ENCODE results near the gene ADAMTS20. TPM values are rescaled to one million over a fixed set of nuclear protein-coding genes. Genes with fewer than 3 reads are reported as not detected.

ADAMTS20 gene
- total RNA-seq, 1 experiment from 2014 or later = 0.17 TPM

GRCh38 chr12:43349863-43350262 lies 202.1 kb downstream of the ADAMTS20 start:
- POLR2A ChIA-PET (ENCODE audit: low non-redundant PET) = no interaction called here
- no TSS peak for BruUV-seq (replicated peaks)

DNA sequence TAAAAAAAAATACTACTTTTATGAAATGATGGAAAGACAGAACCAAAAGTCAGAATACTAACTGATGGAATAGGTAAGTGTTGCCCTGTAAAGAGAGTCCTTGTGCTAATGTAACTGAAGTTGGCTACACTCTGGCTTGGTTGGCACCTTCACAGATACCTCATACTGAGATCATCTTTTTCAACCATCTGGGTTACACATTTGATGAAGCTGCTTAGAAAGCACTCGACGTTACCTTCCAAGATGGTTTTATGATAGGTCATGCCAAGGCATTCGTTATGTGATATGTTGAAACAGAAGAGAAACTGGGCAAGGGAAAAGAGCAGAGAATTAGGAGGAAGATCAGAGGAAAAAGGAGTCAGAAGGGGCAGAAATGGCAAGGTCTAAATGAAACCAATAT lies 203.8 kb downstream of the ADAMTS20 start:
- no peak overlapping the region for H3K4me3 ChIP-seq (ENCODE audit: low read depth, low read length, poor library complexity, severe bottlenecking)
- H3K27me3 ChIP-seq (replicated peaks; ENCODE audit: insufficient read depth, low read depth, low read length, poor library complexity) = no peaks in the 10 kb centered on the region
- DNase-seq (ENCODE audit: low spot score) = no peak
- POLR2A ChIA-PET (ENCODE audit: low non-redundant PET) = no interaction called here
- CTCF ChIA-PET = no interaction called here
- no TSS peak for BruUV-seq (replicated peaks)
- no peaks in the 10 kb centered on the region for H3K4me1 ChIP-seq (ENCODE audit: insufficient read depth, low read length, poor library complexity, severe bottlenecking)
- intact Hi-C loops (cut with micrococcal nuclease; ENCODE audit: unreplicated experiment) = no loop called here
- no peaks in the 10 kb centered on the region for H3K36me3 ChIP-seq (ENCODE audit: insufficient read depth, low read length, poor library complexity, severe bottlenecking)
- TF ChIP-seq CTCF (conservative IDR thresholded peaks at IDR 0.05; ENCODE audit: low read depth, low read length) (no peak), EZH2 (IDR thresholded peaks at IDR 0.05; ENCODE audit: borderline replicate concordance, low read depth, low read length, poor library complexity, severe bottlenecking) (no peak)
- no peaks in the 10 kb centered on the region for H3K9me3 ChIP-seq (ENCODE audit: low read depth, low read length, poor library complexity, severe bottlenecking)
- no peak overlapping the region for H3K27ac ChIP-seq (ENCODE audit: low read depth, low read length, poor library complexity, severe bottlenecking)

More at GRCh38 chr12:43349863-43350262, 202.1 kb downstream of the ADAMTS20 start:
- CTCF ChIA-PET = no interaction called here
- TF ChIP-seq CTCF (conservative IDR thresholded peaks at IDR 0.05; ENCODE audit: low read depth, low read length) (peak; percentile 48), EZH2 (IDR thresholded peaks at IDR 0.05; ENCODE audit: borderline replicate concordance, low read depth, low read length, poor library complexity, severe bottlenecking) (no peak)
- no peaks in the 10 kb centered on the region for H3K36me3 ChIP-seq (ENCODE audit: insufficient read depth, low read length, poor library complexity, severe bottlenecking)
- intact Hi-C loops (cut with micrococcal nuclease; ENCODE audit: unreplicated experiment) = loop anchor here (10.0 kb wide), 1 partner anchor 385 kb away; no protein-coding TSS in a partner anchor
- no peaks in the 10 kb centered on the region for H3K9me3 ChIP-seq (ENCODE audit: low read depth, low read length, poor library complexity, severe bottlenecking)
- peak; percentile 12 for DNase-seq (ENCODE audit: low spot score)
- no peaks in the 10 kb centered on the region for H3K27me3 ChIP-seq (replicated peaks; ENCODE audit: insufficient read depth, low read depth, low read length, poor library complexity)
- no peak overlapping the region for H3K4me3 ChIP-seq (ENCODE audit: low read depth, low read length, poor library complexity, severe bottlenecking)
- no peaks in the 10 kb centered on the region for H3K4me1 ChIP-seq (ENCODE audit: insufficient read depth, low read length, poor library complexity, severe bottlenecking)
- no peak overlapping the region for H3K27ac ChIP-seq (ENCODE audit: low read depth, low read length, poor library complexity, severe bottlenecking)

DNA sequence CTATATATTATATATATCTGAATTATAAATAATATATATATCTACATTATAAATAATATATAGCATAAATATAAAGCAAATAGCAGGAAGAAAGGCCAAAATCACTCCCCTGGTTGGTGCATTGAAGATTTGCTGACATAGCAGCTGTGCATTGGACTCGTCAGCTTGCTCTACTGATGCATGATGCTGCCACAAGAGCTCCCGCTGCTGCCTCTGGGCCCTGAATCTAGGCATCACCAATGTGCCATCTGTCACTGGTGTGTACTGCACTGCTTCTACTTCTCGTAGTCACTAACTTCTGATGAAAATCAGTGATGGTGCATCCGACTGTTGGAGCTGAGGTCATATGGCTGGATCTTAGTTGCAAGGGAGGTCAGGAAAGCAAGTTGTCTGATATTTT lies 205.0 kb downstream of the ADAMTS20 start:
- no peaks in the 10 kb centered on the region for H3K4me1 ChIP-seq (ENCODE audit: insufficient read depth, low read length, poor library complexity, severe bottlenecking)
- no peaks in the 10 kb centered on the region for H3K36me3 ChIP-seq (ENCODE audit: insufficient read depth, low read length, poor library complexity, severe bottlenecking)
- H3K27ac ChIP-seq (ENCODE audit: low read depth, low read length, poor library complexity, severe bottlenecking) = no peak overlapping the region
- H3K27me3 ChIP-seq (replicated peaks; ENCODE audit: insufficient read depth, low read depth, low read length, poor library complexity) = no peaks in the 10 kb centered on the region
- POLR2A ChIA-PET (ENCODE audit: low non-redundant PET) = no interaction called here
- CTCF ChIA-PET = no interaction called here
- no TSS peak for BruUV-seq (replicated peaks)
- TF ChIP-seq CTCF (conservative IDR thresholded peaks at IDR 0.05; ENCODE audit: low read depth, low read length) (no peak), EZH2 (IDR thresholded peaks at IDR 0.05; ENCODE audit: borderline replicate concordance, low read depth, low read length, poor library complexity, severe bottlenecking) (no peak)
- no peaks in the 10 kb centered on the region for H3K9me3 ChIP-seq (ENCODE audit: low read depth, low read length, poor library complexity, severe bottlenecking)
- H3K4me3 ChIP-seq (ENCODE audit: low read depth, low read length, poor library complexity, severe bottlenecking) = no peak overlapping the region
- DNase-seq (ENCODE audit: low spot score) = no peak
- intact Hi-C loops (cut with micrococcal nuclease; ENCODE audit: unreplicated experiment) = no loop called here

Data from A673 (cell line).